ENCODE measurements around the gene SLC7A8. TPM values are rescaled to one million over a fixed set of nuclear protein-coding genes. Genes with fewer than 3 reads are reported as not detected.

Gene SLC7A8
- total RNA-seq, 6 donors from 2014 or later, result 30.4 to 58.2 (median 42.0) TPM

GRCh38 chr14:23114120-23114458, 69.4 kb downstream of the SLC7A8 start:
- Histone ChIP-seq H3K4me1 (peaks cover 3 to 26% (median 23%) of the 10 kb centered on the region in 4 donors), H3K27ac (no peak overlapping the region), H3K9me3 (no peaks in the 10 kb centered on the region), H3K4me3 (no peak overlapping the region), H3K36me3 (no peaks in the 10 kb centered on the region), H3K27me3 (no peaks in the 10 kb centered on the region)
- TF ChIP-seq EP300 (IDR thresholded peaks at IDR 0.05), result no peak
- no peak for TF ChIP-seq POLR2AphosphoS5 (IDR thresholded peaks at IDR 0.05)
- TF ChIP-seq CTCF (IDR thresholded peaks at IDR 0.05), result no peak
- TF ChIP-seq POLR2A (IDR thresholded peaks at IDR 0.05), result no peak
- ATAC-seq (ENCODE audit: low FRiP score in 2 of 2), result no peak
- WGBS, 2 donors, result 58 to 79% methylated on average over 5 of the region's 5 CpGs
- no peak for DNase-seq

GRCh38 chr14:23113431-23114119, 69.9 kb downstream of the SLC7A8 start:
- TF ChIP-seq EP300 (IDR thresholded peaks at IDR 0.05) (no peak), POLR2A (IDR thresholded peaks at IDR 0.05) (no peak), CTCF (IDR thresholded peaks at IDR 0.05) (no peak), POLR2AphosphoS5 (IDR thresholded peaks at IDR 0.05) (no peak)
- no peaks in the 10 kb centered on the region for H3K9me3 ChIP-seq
- WGBS, 2 donors, result 51 to 69% methylated on average over 4 to 7 of the region's 10 CpGs
- H3K36me3 ChIP-seq, result no peaks in the 10 kb centered on the region
- H3K4me1 ChIP-seq, result peaks cover 3 to 26% (median 21%) of the 10 kb centered on the region in 4 donors
- ATAC-seq (ENCODE audit: low FRiP score in 2 of 2) (peak in 1 of 2 donors; percentile 13), DNase-seq (no peak)
- no peak overlapping the region for H3K4me3 ChIP-seq
- no peak overlapping the region for H3K27ac ChIP-seq
- H3K27me3 ChIP-seq, result no peaks in the 10 kb centered on the region

- Histone ChIP-seq H3K36me3 (no peaks in the 10 kb centered on the region), H3K27me3 (no peaks in the 10 kb centered on the region), H3K4me1 (peaks cover 3 to 26% (median 19%) of the 10 kb centered on the region in 4 donors), H3K4me3 (no peak overlapping the region), H3K9me3 (no peaks in the 10 kb centered on the region), H3K27ac (no peak overlapping the region)
- DNase-seq (peak in 1 of 2 donors; percentile 61), ATAC-seq (ENCODE audit: low FRiP score in 2 of 2) (peak in 1 of 2 donors; percentile 4)
- TF ChIP-seq POLR2AphosphoS5 (IDR thresholded peaks at IDR 0.05) (no peak), EP300 (IDR thresholded peaks at IDR 0.05) (no peak), CTCF (IDR thresholded peaks at IDR 0.05) (no peak), POLR2A (IDR thresholded peaks at IDR 0.05) (no peak)
- WGBS, 2 donors, result 50 to 68% methylated on average over 7 to 12 of the region's 12 CpGs
Measured at GRCh38 chr14:23112359-23113178, 70.9 kb downstream of the SLC7A8 start.

- Histone ChIP-seq H3K9me3 (no peaks in the 10 kb centered on the region), H3K4me1 (peaks cover 3 to 30% (median 27%) of the 10 kb centered on the region in 4 donors), H3K27ac (no peak overlapping the region), H3K4me3 (no peak overlapping the region), H3K27me3 (no peaks in the 10 kb centered on the region), H3K36me3 (no peaks in the 10 kb centered on the region)
- 48 to 62% methylated on average over 5 of the region's 5 CpGs for WGBS, 2 donors
- ATAC-seq (ENCODE audit: low FRiP score in 2 of 2) (no peak), DNase-seq (no peak)
- TF ChIP-seq CTCF (IDR thresholded peaks at IDR 0.05) (no peak), POLR2A (IDR thresholded peaks at IDR 0.05) (no peak), EP300 (IDR thresholded peaks at IDR 0.05) (no peak), POLR2AphosphoS5 (IDR thresholded peaks at IDR 0.05) (no peak)
Measured at GRCh38 chr14:23110579-23111365, 72.7 kb downstream of the SLC7A8 start.
